ENCODE results near the gene KIF21A.

GRCh38 chr12:39368096-39368495, 74.8 kb downstream of the KIF21A start:
- TF ChIP-seq CTCF (IDR thresholded peaks at IDR 0.05; ENCODE audit: insufficient read depth, low read length, poor library complexity, severe bottlenecking) (no peak), EZH2phosphoT487 (conservative IDR thresholded peaks at IDR 0.05; ENCODE audit: low read length) (no peak)

Measured in SU-DHL-6 (cell line).